BLaER1 treated with 17β-estradiol and CSF1 and Interleukin-3, amounts not matched to agents 10 nM and 100 nM (cell line): ENCODE data around the gene SAMSN1.
"Not testable (repeated sequence)": the region's sequence is repeated elsewhere in the genome, so short reads cannot be mapped to it uniquely, and the experiment has no call there.

Experiments
- H3K27ac ChIP-seq, 11 experiments: shearing (Covaris generic); formaldehyde crosslinking; 2 replicates each; pipeline ENCODE4 v1.8.1; 2022
- H3K27me3 ChIP-seq, 11 experiments: shearing (Covaris generic); formaldehyde crosslinking; 2 replicates each; pipeline ENCODE4 v1.8.1; 2022
- H3K36me3 ChIP-seq, 11 experiments: shearing (Covaris generic); formaldehyde crosslinking; 2 replicates each; pipeline ENCODE4 v1.8.1; 2022
- H3K4me1 ChIP-seq, 10 experiments: shearing (Covaris generic); formaldehyde crosslinking; 2 replicates each; pipeline ENCODE4 v1.8.1; 2022
- H3K4me2 ChIP-seq, 11 experiments: shearing (Covaris generic); formaldehyde crosslinking; 2 replicates each; pipeline ENCODE4 v1.8.1; 2022
- H3K4me3 ChIP-seq, 10 experiments: shearing (Covaris generic); formaldehyde crosslinking; 2 replicates each; pipeline ENCODE4 v1.8.1; 2022
- H3K9ac ChIP-seq, 11 experiments: shearing (Covaris generic); formaldehyde crosslinking; 2 replicates each; pipeline ENCODE4 v1.8.1; 2022
- H3K9me3 ChIP-seq, 11 experiments: shearing (Covaris generic); formaldehyde crosslinking; replicated peaks in 1 of 11; 2 replicates each; pipeline ENCODE4 v1.8.1; 2022
- H4K20me1 ChIP-seq, 11 experiments: shearing (Covaris generic); formaldehyde crosslinking; 2 replicates each; pipeline ENCODE4 v1.8.1; 2022
- Cebpa-rat ChIP-seq, 11 experiments: shearing (Covaris generic); IDR thresholded peaks; 2 replicates each; pipeline ENCODE4 v1.8.1; 2022

The SAMSN1 gene

DNA sequence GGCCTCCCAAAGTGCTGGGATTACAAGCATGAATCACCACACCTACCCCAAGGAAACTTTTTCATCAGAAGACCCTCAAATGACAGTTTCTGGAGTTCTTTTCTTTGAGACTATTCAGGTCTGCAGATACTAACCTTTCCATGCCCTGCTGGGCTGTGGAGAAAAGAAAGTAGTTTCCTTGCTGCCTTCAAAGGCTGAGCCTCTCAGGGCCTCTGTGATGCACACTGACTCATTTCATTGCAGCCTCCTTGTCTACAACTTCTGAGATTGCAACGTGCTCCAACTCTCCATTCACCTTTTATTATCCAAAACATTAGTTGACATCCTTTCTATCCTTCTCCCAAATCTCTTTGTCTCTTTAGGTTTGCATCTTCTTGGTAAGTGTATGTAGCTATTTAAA, 8.8 kb upstream of the SAMSN1 start:
- Histone ChIP-seq H3K27me3 (no peaks in the 10 kb centered on the region), H3K9ac (no peak overlapping the region), H3K27ac (no peak overlapping the region), H3K4me1 (peaks cover 0 to 65% (median 7%) of the 10 kb centered on the region in 10 experiments; a peak in 14 of 20 replicates), H3K4me3 (no peak overlapping the region), H3K36me3 (no peaks in the 10 kb centered on the region), H4K20me1 (no peaks in the 10 kb centered on the region), H3K4me2 (peak overlapping the region in 2 of 11 experiments; percentile 39 to 54; a peak in 2 of 22 replicates), H3K9me3 (0 out of 22 replicates have a peak, but pooled peaks cover 0 to under 1% (median 0%) of the 10 kb centered on the region in 11 experiments)
- TF ChIP-seq Cebpa-rat (IDR thresholded peaks at IDR 0.05), result no peak

DNA sequence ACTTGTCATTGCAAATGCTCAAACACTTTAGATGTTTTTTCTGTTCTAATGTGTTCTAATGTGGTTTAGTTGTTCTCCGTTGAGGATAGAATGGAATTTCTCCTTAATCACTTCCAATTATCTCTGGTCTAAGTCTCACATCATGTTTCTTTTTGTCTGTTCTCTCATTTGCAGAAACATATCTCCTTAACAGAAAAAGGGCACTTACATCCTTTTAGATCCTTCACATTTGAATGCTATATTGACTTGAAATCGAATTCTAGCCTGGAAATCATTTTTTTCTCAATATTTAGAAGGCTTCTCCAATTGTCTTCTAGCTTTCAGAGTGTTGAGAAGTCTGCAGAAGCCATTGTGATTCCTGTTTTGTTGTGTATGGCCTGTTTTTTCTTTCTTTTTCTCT, 7.3 kb upstream of the SAMSN1 start:
- peaks cover 0 to 68% (median 7%) of the 10 kb centered on the region in 10 experiments; a peak in 14 of 20 replicates for H3K4me1 ChIP-seq
- H3K36me3 ChIP-seq, result no peaks in the 10 kb centered on the region
- H3K9ac ChIP-seq, result no peak overlapping the region
- no peak overlapping the region for H3K27ac ChIP-seq
- 0 out of 22 replicates have a peak, but pooled peaks cover 0 to 4% (median 0%) of the 10 kb centered on the region in 11 experiments for H3K9me3 ChIP-seq
- no peak overlapping the region for H3K4me2 ChIP-seq
- no peaks in the 10 kb centered on the region for H4K20me1 ChIP-seq
- H3K4me3 ChIP-seq, result no peak overlapping the region
- H3K27me3 ChIP-seq, result no peaks in the 10 kb centered on the region
- TF ChIP-seq Cebpa-rat (IDR thresholded peaks at IDR 0.05), result no peak

DNA sequence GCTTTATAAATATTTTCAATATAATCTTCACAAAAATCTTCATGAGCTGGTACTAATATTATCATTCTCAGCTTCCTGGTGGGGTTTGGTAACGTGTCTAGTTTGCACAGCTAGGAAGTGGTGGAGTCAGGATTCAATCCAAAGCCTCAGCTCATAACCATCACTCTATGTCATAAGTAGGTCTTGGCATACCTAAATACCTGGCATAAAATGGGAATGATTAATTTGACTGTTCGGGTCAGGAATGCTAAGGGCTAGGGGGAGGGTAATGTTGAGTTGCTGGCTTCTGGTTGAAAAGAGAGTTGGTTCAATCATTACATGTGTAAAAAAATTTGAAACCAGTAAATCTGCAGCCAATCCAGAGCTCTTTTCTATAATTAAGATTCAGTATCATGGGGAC, 5.6 kb upstream of the SAMSN1 start:
- H3K4me2 ChIP-seq, result no peak overlapping the region
- no peaks in the 10 kb centered on the region for H3K27me3 ChIP-seq
- no peaks in the 10 kb centered on the region for H4K20me1 ChIP-seq
- H3K4me1 ChIP-seq, result peaks cover 0 to 67% (median 7%) of the 10 kb centered on the region in 10 experiments; a peak in 14 of 20 replicates
- no peak for TF ChIP-seq Cebpa-rat (IDR thresholded peaks at IDR 0.05)
- no peak overlapping the region for H3K4me3 ChIP-seq
- H3K36me3 ChIP-seq, result no peaks in the 10 kb centered on the region
- H3K9ac ChIP-seq, result no peak overlapping the region
- H3K9me3 ChIP-seq, result 0 out of 22 replicates have a peak, but pooled peaks cover 0 to 4% (median 0%) of the 10 kb centered on the region in 11 experiments
- H3K27ac ChIP-seq, result no peak overlapping the region

DNA sequence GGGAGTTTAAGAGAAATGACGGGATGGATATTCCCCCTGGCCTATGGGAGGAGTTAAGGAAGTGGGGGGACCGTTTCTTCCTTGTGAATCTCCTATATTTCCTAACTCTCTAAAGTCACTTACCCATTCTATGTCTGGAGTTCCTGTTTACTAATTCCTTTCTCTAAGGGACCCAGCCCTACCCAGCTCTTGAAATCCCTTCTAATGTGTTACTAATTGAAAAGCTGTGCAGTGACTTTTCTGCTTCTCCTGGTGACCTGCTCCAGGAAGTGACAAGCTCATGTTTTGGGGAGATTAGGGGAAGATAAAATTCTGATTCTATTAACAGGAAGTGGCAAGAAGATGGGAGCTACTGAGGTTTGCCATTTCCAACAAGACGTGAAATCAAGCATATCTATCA, 4.0 kb upstream of the SAMSN1 start:
- H3K27me3 ChIP-seq, result no peaks in the 10 kb centered on the region
- H4K20me1 ChIP-seq, result no peaks in the 10 kb centered on the region
- H3K4me1 ChIP-seq, result peaks cover 0 to 56% (median 2%) of the 10 kb centered on the region in 10 experiments; a peak in 7 of 20 replicates
- TF ChIP-seq Cebpa-rat (IDR thresholded peaks at IDR 0.05), result no peak
- 0 out of 22 replicates have a peak, but pooled peaks cover 0 to 4% (median 0%) of the 10 kb centered on the region in 11 experiments for H3K9me3 ChIP-seq
- H3K4me2 ChIP-seq, result peak overlapping the region in 5 of 11 experiments; percentile 6 to 59 (median 23); a peak in 8 of 22 replicates
- no peaks in the 10 kb centered on the region for H3K36me3 ChIP-seq
- H3K4me3 ChIP-seq, result no peak overlapping the region
- peak overlapping the region in 3 of 11 experiments; percentile 27 to 51 (median 43); a peak in 5 of 22 replicates for H3K27ac ChIP-seq
- no peak overlapping the region for H3K9ac ChIP-seq

DNA sequence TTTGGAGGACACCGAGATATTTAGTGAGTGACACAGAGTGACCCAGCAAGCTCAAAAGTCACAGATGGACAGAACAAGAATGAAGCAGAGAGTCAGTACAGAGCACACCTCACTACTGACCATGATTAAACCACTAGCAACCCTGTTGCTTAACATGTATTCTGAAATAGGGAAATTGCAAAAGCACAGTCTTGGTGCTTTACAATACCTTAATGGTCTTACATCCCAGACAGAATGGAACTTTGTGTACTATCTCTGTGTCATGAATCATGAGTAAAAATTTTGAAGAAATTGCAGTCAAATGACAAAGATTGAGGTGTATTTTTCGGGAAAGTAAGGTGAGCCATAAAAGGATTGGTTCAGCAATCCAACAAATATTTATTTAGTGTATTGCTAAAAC, 2.7 kb upstream of the SAMSN1 start:
- TF ChIP-seq Cebpa-rat (IDR thresholded peaks at IDR 0.05), result no peak
- Histone ChIP-seq H3K27me3 (no peaks in the 10 kb centered on the region), H3K4me1 (peaks cover 0 to 49% (median 2%) of the 10 kb centered on the region in 10 experiments; a peak in 7 of 20 replicates), H3K4me3 (no peak overlapping the region), H3K36me3 (peaks cover 0 to 6% (median 0%) of the 10 kb centered on the region in 11 experiments; a peak in 2 of 22 replicates), H3K27ac (peak overlapping the region in 1 of 11 experiments; percentile 20; a peak in 1 of 22 replicates), H3K9ac (no peak overlapping the region), H3K9me3 (0 out of 22 replicates have a peak, but pooled peaks cover 0 to 4% (median 0%) of the 10 kb centered on the region in 11 experiments), H3K4me2 (peak overlapping the region in 3 of 11 experiments; percentile 25 to 63 (median 25); a peak in 5 of 22 replicates), H4K20me1 (peaks cover 0 to 5% (median 0%) of the 10 kb centered on the region in 11 experiments; a peak in 2 of 22 replicates)

DNA sequence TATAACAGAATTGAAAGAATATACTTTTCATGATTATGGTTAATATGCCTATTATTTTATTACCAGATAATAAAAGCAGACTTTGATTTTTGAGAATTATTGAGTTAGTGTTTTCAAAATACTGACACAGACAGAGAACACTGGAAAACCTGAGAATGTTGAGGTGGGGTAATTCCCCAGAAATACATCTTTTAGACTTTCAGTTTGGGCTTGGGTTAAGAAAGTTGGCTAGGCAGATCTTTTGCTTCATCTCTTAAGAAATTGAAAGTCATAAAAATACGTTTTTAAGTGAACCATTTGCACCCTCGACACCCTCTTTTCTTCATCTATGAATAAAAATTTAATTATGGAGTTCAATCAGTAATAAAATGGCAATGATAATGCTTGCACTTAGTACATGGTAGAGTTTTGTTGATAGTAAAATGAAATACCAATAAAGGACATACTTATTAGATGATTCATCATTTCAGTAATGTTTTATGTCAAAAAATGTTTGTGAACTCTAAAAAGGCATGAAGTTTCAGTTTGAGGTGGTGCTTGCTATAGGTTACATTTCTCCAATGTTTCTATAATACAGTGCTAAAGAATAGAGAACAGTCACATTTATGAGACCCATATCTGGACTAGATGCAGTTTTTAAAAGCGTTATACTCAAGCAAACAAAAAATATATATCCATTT, 1.9 kb upstream of the SAMSN1 start:
- TF ChIP-seq Cebpa-rat (IDR thresholded peaks at IDR 0.05), result no peak
- H3K36me3 ChIP-seq, result peaks cover 0 to 7% (median 0%) of the 10 kb centered on the region in 11 experiments; a peak in 2 of 22 replicates
- 0 out of 22 replicates have a peak overlapping the region, but pooled peaks of 1 of the 11 experiments have one; percentile 20 for H3K27ac ChIP-seq
- peaks cover 0 to 9% (median 0%) of the 10 kb centered on the region in 11 experiments; a peak in 2 of 22 replicates for H4K20me1 ChIP-seq
- peaks cover 0 to 49% (median 2%) of the 10 kb centered on the region in 10 experiments; a peak in 7 of 20 replicates for H3K4me1 ChIP-seq
- H3K27me3 ChIP-seq, result no peaks in the 10 kb centered on the region
- H3K4me2 ChIP-seq, result peak overlapping the region in 2 of 11 experiments; percentile 25 to 63; a peak in 3 of 22 replicates
- no peak overlapping the region for H3K4me3 ChIP-seq
- 0 out of 22 replicates have a peak, but pooled peaks cover 0 to 4% (median 0%) of the 10 kb centered on the region in 11 experiments for H3K9me3 ChIP-seq
- no peak overlapping the region for H3K9ac ChIP-seq

DNA sequence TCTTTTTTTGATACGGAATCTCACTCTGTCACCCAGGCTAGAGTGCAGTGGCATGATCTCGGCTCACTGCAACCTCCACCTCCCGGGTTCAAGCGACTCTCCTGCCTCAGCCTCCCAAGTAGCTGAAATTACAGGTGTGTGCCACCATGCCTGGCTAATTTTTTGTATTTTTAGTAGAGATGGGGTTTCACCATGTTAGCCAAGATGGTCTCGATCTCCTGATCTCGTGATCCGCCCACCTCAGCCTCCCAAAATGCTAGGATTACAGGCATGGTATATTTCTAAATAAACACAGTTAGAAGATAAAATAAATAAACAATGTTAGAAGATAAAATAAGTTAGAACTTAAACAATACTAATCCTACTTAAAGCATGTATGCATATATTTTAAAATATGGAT, 604 bp upstream of the SAMSN1 start:
- H3K9me3 ChIP-seq, H3K9ac ChIP-seq, H3K27me3 ChIP-seq, H3K36me3 ChIP-seq: not testable (repeated sequence)
- Histone ChIP-seq H3K27ac (peak overlapping the region in 3 of 11 experiments; percentile 44 to 82 (median 80); a peak in 4 of 22 replicates), H4K20me1 (peaks cover 0 to 21% (median 0%) of the 10 kb centered on the region in 11 experiments; a peak in 2 of 22 replicates), H3K4me2 (peak overlapping the region in 2 of 11 experiments; percentile 45 to 67; a peak in 5 of 22 replicates), H3K4me3 (peak overlapping the region in 1 of 10 experiments; percentile 69; a peak in 1 of 20 replicates), H3K4me1 (peaks cover 0 to 61% (median 4%) of the 10 kb centered on the region in 10 experiments; a peak in 8 of 20 replicates)

DNA sequence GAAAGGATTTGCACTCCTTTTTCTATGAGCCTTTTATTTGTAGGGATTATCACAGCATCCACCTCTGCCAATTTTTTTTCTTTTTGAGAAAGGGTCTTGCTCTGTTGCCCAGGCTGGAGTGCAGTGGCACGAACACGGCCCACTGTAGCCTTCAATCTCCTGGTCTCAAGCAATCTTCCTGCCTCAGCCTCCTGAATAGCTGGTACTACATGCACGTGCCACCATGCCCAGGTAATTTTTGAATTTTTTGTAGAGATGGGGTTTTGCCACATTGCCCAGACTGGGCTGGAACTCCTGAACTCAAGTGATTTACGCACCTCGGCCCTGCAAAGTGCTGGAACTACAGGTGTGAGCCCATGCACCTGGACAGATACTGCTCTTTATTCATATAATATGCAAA, 2.1 kb downstream of the SAMSN1 start:
- Histone ChIP-seq H3K27me3 (no peaks in the 10 kb centered on the region), H3K4me1 (peaks cover 0 to 47% (median 0%) of the 10 kb centered on the region in 10 experiments; a peak in 7 of 20 replicates), H3K27ac (peak overlapping the region in 2 of 11 experiments; percentile 46 to 80; a peak in 4 of 22 replicates)

More for the DNA sequence above, 2.1 kb downstream of the SAMSN1 start:
- H3K4me3 ChIP-seq, result peak overlapping the region in 3 of 10 experiments; percentile 51 to 74 (median 69); a peak in 6 of 20 replicates
- TF ChIP-seq Cebpa-rat (IDR thresholded peaks at IDR 0.05), result no peak
- H3K9ac ChIP-seq, result peak overlapping the region in 2 of 11 experiments; percentile 76 to 90; a peak in 4 of 22 replicates
- H3K9me3 ChIP-seq, result no peaks in the 10 kb centered on the region; a peak in 1 of 22 replicates
- H3K4me2 ChIP-seq, result peak overlapping the region in 3 of 11 experiments; percentile 70 to 99 (median 97); a peak in 6 of 22 replicates
- peaks cover 0 to 26% (median 0%) of the 10 kb centered on the region in 11 experiments; a peak in 2 of 22 replicates for H4K20me1 ChIP-seq
- peaks cover 0 to 20% (median 0%) of the 10 kb centered on the region in 11 experiments; a peak in 3 of 22 replicates for H3K36me3 ChIP-seq
